ENCODE data around the gene CCR7.
"Not testable (repeated sequence)": the region's sequence is repeated elsewhere in the genome, so short reads cannot be mapped to it uniquely, and the experiment has no call there.

CCR7 gene

DNA sequence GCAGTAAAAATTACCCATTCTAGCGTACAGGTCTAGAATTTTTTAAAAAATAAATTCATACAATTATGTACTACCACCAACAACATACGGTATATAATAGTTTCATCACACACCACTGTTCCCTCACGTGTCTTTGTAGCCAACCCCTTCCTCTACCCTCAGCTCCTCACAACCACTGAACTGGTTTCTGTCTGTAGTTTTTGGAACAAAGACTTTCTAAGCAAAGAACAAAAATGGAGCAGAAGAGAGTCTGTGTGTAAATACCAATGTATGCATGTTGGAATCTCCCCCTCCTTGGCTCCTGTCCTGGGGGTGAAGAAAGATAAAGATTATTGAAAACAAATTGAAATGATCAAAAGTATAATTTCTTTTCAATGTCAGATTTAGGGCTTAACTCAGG is 31.9 kb upstream of the CCR7 start:
- no peak overlapping the region for H3K4me3 ChIP-seq (ENCODE audit: control insufficient read depth, low read depth, low read length)
- TF ChIP-seq, protein P1, sequence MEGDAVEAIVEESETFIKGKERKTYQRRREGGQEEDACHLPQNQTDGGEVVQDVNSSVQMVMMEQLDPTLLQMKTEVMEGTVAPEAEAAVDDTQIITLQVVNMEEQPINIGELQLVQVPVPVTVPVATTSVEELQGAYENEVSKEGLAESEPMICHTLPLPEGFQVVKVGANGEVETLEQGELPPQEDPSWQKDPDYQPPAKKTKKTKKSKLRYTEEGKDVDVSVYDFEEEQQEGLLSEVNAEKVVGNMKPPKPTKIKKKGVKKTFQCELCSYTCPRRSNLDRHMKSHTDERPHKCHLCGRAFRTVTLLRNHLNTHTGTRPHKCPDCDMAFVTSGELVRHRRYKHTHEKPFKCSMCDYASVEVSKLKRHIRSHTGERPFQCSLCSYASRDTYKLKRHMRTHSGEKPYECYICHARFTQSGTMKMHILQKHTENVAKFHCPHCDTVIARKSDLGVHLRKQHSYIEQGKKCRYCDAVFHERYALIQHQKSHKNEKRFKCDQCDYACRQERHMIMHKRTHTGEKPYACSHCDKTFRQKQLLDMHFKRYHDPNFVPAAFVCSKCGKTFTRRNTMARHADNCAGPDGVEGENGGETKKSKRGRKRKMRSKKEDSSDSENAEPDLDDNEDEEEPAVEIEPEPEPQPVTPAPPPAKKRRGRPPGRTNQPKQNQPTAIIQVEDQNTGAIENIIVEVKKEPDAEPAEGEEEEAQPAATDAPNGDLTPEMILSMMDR (conservative IDR thresholded peaks at IDR 0.05; ENCODE audit: control insufficient read depth, insufficient read depth, low read depth, low read length) = no peak
- no peak for DNase-seq (ENCODE audit: low read depth)

DNA sequence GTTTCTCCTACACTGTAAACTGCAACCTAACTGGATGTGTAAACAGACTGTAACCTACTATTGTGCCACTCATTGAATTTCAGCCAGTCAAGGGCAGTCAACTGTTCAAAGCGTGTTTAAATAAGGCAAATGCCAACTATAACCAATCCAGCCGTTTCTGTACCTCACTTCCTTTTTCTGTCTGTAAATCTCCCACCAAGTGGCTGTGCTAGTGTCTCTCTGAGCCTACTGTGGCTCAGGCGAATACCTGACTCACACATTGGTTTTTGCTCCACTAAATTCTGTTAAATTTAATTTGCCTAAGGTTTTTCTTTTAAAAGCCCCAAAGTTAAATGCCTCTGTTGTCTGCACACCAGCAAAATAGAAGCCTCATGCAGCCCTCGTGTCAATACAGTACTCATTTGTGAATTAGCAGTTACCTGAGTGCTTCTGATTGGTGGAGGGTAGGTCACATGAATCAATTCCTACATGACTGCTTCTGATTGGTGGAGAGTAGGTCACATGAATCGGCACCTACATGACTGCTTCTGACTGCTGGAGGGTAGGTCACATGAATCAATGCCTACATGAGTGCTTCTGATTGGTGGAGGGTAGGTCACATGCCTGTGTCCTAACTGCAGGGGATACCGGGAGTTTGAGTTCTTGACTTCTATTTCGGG is 31.1 kb upstream of the CCR7 start:
- peak; percentile 35 for DNase-seq (ENCODE audit: low read depth)
- TF ChIP-seq, protein P1 (conservative IDR thresholded peaks at IDR 0.05; ENCODE audit: control insufficient read depth, insufficient read depth, low read depth, low read length) = no peak

DNA sequence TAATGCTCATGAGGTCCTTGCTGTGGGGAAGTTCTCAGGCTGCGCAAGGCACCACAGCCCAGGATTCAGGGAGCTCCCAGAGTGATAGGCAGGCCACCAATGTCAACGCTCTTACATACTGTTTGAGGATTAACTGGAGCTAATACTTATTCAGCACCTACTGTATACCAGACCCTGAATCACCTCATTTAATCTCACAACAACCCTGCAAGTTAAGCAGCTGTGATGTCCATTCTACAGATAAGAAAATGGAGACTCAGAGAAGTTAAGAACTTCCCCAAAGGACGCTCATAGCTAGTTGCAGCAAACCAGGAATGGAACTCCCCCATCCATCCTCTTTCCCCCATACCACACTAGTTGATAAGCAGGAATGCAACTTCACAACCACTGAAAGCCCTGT is 25.5 kb upstream of the CCR7 start:
- TF ChIP-seq, protein P1 (conservative IDR thresholded peaks at IDR 0.05; ENCODE audit: control insufficient read depth, insufficient read depth, low read depth, low read length) = no peak
- no peak for DNase-seq (ENCODE audit: low read depth)
- H3K4me3 ChIP-seq (ENCODE audit: control insufficient read depth, low read depth, low read length) = no peak overlapping the region

More for the DNA sequence above, 31.1 kb upstream of the CCR7 start:
- no peak overlapping the region for H3K4me3 ChIP-seq (ENCODE audit: control insufficient read depth, low read depth, low read length)

DNA sequence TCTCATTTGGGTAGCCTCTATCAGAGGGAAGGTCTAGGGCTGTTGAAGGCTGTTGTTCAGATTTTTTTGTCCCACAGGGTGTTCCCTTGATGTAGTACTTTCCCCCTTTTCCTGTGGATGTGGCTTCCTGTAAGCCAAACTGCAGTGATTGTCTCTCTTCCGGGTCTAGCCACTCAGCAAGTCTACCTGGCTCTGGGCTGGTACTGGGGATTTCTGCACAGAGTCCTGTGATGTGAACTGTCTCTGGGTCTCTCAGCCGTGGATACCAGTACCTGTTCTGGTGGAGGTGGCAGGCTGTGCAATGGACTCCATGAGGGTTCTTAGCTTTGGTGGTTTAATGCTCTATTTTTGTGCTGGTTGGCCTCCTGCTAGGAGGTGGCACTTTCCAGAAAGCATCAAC is 23.3 kb upstream of the CCR7 start:
- TF ChIP-seq, protein P1 (conservative IDR thresholded peaks at IDR 0.05; ENCODE audit: control insufficient read depth, insufficient read depth, low read depth, low read length) = no peak
- DNase-seq (ENCODE audit: low read depth) = no peak
- H3K4me3 ChIP-seq (ENCODE audit: control insufficient read depth, low read depth, low read length) = no peak overlapping the region

DNA sequence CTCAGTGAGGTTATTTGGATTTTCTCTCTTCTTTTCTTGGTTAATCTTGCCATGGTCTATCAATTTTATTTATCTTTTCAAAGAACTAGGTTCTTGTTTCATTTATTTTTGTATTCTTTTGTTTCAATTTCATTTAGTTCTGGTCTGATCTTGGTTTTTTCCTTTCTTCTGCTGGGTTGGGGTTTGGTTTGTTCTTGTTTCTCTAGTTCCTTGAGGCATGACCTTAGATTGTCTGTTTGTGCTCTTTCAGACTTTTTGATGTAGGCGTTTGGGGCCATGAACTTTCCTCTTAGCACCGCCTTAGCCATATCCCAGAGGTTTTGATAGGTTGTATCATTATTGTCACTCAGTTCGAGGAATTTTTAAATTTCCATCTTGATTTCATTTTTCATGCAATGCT is 21.0 kb upstream of the CCR7 start:
- not testable (repeated sequence) for DNase-seq (ENCODE audit: low read depth); H3K4me3 ChIP-seq (ENCODE audit: control insufficient read depth, low read depth, low read length)

DNA sequence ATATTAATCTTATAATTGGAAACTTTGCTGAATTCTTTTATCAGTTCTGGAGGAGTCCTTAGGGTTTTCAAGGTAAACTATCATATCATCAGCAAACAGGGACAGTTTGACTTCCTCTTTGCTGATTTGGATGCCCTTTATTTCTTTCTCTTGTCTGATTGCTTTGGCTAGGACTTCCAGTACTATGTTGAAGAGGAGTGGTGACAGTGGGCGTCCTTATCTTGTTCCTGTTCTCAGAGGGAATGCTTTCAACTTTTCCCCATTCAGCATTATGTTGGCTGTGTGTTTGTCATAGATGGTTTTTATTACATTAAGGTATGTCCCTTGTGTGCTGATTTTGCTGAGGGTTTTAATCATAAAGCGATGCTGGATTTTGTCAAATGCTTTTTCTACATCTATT is 19.7 kb upstream of the CCR7 start:
- not testable (repeated sequence) for DNase-seq (ENCODE audit: low read depth); H3K4me3 ChIP-seq (ENCODE audit: control insufficient read depth, low read depth, low read length)

DNA sequence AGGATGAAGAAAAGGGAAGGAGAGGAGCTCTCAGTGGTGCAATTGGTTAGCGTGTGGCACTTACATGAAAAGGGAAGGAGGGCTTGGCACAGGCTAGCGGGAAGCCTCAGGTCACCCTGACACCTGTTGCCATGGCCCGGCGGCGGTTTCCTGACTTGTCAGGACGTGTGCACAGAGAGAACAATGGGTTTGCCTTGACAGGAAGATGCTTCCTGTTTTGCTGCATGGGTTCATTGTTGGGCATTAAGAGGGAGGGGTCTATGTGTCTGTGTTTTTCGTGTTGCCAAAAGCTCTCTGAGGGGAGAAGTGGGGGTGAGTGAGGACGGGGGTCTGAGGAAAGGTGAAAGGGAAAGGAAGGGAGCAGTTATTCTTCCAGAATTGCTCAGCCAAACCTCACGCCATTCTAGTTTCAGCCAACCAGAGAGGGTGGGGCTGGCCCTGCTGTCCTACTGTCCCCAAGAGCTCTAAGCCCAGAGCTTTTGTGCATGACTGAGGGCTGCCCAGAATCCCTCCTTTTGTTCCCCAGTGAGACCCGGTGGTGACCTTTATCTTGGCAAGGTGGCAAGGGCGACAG is 17.1 kb upstream of the CCR7 start:
- DNase-seq (ENCODE audit: low read depth) = no peak
- TF ChIP-seq, protein P1 (conservative IDR thresholded peaks at IDR 0.05; ENCODE audit: control insufficient read depth, insufficient read depth, low read depth, low read length) = no peak
- H3K4me3 ChIP-seq (ENCODE audit: control insufficient read depth, low read depth, low read length) = no peak overlapping the region

DNA sequence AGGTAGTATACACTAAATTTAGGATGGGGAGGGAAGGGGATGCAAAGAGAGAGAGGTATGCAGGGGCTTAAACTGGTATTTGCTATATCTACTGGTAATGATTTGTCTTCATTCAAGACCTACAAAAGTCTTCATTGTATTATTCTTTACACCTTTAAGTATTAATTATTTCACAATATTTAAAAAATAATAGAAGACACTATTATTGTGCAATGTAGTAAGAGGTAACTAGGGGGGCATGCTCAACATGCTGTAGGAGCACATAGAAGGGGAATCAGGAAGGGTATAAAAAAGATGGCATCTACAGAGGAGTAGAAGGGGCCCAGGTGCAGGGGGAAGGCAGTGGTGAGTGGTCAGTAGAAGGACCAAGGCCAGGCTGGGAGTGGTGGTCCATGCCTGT is 14.9 kb upstream of the CCR7 start:
- no peak overlapping the region for H3K4me3 ChIP-seq (ENCODE audit: control insufficient read depth, low read depth, low read length)
- no peak for DNase-seq (ENCODE audit: low read depth)

More for the DNA sequence above, 14.9 kb upstream of the CCR7 start:
- TF ChIP-seq, protein P1 (conservative IDR thresholded peaks at IDR 0.05; ENCODE audit: control insufficient read depth, insufficient read depth, low read depth, low read length) = no peak
